ENCODE data around the gene TAGAP.

DNA sequence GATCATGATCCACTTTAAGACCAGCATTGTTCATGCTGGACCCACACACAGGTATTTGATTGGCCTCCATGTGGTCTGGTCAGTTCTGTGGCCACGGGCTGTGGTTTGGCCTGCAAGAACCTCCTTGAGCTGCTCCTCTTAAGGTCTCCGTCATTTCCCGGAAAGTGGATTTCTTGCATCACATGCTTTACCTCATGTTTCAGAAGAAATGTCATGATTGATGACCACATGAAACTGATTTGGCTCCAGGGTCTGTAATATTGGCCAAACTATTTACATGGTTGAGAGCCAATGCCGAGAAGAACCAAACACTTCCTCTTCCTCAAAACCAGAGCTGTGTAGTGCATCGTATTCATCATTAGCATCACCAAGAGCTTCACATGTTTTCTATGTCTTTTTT lies 31.6 kb downstream of the TAGAP start:
- TF ChIP-seq CTCF (conservative IDR thresholded peaks at IDR 0.05; ENCODE audit: low read length), result no peak
- TF ChIP-seq EZH2phosphoT487 (IDR thresholded peaks at IDR 0.05; ENCODE audit: borderline replicate concordance, low read depth, low read length), result no peak
